Neuronal stem cell (in vitro differentiated cells): Measurements from ENCODE around the gene DHRS2.

Source experiments
- DNase-seq: peaks from one replicate; pipeline ENCODE4 v3.0.0-alpha.2; 2013; ENCODE audit warnings: low spot score
- H2AFZ ChIP-seq: one replicate; pipeline ENCODE4 v1.6.1; 2013; ENCODE audit warnings: mild to moderate bottlenecking, low read length, inconsistent platforms
- H2AK5ac ChIP-seq: 2 replicates; pipeline ENCODE4 v1.6.1; 2013; ENCODE audit warnings: low read depth, mild to moderate bottlenecking, inconsistent platforms, low read length, moderate library complexity, mixed read lengths
- H2BK120ac ChIP-seq: 2 replicates; pipeline ENCODE4 v1.6.1; 2013; ENCODE audit warnings: low read depth, mild to moderate bottlenecking, inconsistent platforms, low read length, moderate library complexity, mixed read lengths
- H2BK12ac ChIP-seq: one replicate; pipeline ENCODE4 v1.6.1; 2013; ENCODE audit warnings: low read length, inconsistent platforms
- H2BK15ac ChIP-seq: 2 replicates; pipeline ENCODE4 v1.6.1; 2013; ENCODE audit warnings: mild to moderate bottlenecking, low read length, inconsistent platforms, mixed read lengths
- H2BK5ac ChIP-seq: one replicate; pipeline ENCODE4 v1.6.1; 2013; ENCODE audit warnings: inconsistent platforms, mild to moderate bottlenecking, low read length, moderate library complexity
- H3K14ac ChIP-seq: one replicate; pipeline ENCODE4 v1.6.1; 2013; ENCODE audit warnings: low read length, inconsistent platforms
- H3K18ac ChIP-seq: 2 replicates; pipeline ENCODE4 v1.6.1; 2013; ENCODE audit warnings: low read length, inconsistent platforms
- H3K23ac ChIP-seq: 2 replicates; pipeline ENCODE4 v1.6.1; 2013; ENCODE audit warnings: low read depth, mild to moderate bottlenecking, mixed read lengths, low read length, inconsistent platforms; ENCODE audit not compliant: poor library complexity
- H3K27ac ChIP-seq: replicated peaks from 3 replicates; pipeline ENCODE4 v1.5.1; 2013; ENCODE audit warnings: low read length, inconsistent platforms
- H3K27me3 ChIP-seq, 3 experiments: 2 replicates each; pipeline ENCODE4 v1.6.1; 2013; ENCODE audit warnings: low read length in 3 of 3, mild to moderate bottlenecking in 2 of 3, inconsistent platforms in 1 of 3, low read depth in 1 of 3, mixed read lengths in 1 of 3, moderate library complexity in 1 of 3; ENCODE audit not compliant: control insufficient read depth in 3 of 3, insufficient read depth in 3 of 3
- H3K36me3 ChIP-seq, 2 donors: replicated peaks in 1 of 2; 2 replicates each; pipeline ENCODE4 v1.6.1; 2013; ENCODE audit warnings: low read length in 2 of 2; ENCODE audit not compliant: control insufficient read depth in 2 of 2, insufficient read depth in 2 of 2
- H3K4ac ChIP-seq: 2 replicates; pipeline ENCODE4 v1.6.1; 2013; ENCODE audit warnings: inconsistent platforms, mild to moderate bottlenecking, low read length, moderate library complexity
- H3K4me1 ChIP-seq, 2 donors: 1 replicate in 1 of 2; 2 replicates in 1 of 2; pipeline ENCODE4 v1.6.1; 2013; ENCODE audit warnings: low read length in 2 of 2, low read depth in 1 of 2; ENCODE audit not compliant: control insufficient read depth in 2 of 2, insufficient read depth in 1 of 2
- H3K4me2 ChIP-seq: one replicate; pipeline ENCODE4 v1.6.1; 2013; ENCODE audit warnings: mild to moderate bottlenecking, low read length, inconsistent platforms; ENCODE audit not compliant: insufficient read depth, poor library complexity, severe bottlenecking
- H3K4me3 ChIP-seq, 2 donors: 2 replicates each; pipeline ENCODE4 v1.5.1; 2013; ENCODE audit warnings: low read length in 2 of 2, mild to moderate bottlenecking in 2 of 2, inconsistent platforms in 1 of 2, moderate library complexity in 1 of 2
- H3K79me1 ChIP-seq: one replicate; pipeline ENCODE4 v1.6.1; 2013; ENCODE audit warnings: low read depth, mild to moderate bottlenecking, inconsistent platforms, low read length, moderate library complexity
- H3K9ac ChIP-seq: one replicate; pipeline ENCODE4 v1.6.1; 2013; ENCODE audit warnings: mild to moderate bottlenecking, low read depth, low read length, inconsistent platforms; ENCODE audit not compliant: poor library complexity
- H3K9me3 ChIP-seq, 2 donors: replicated peaks in 1 of 2; 2 replicates each; pipeline versions ENCODE3 to v1.6.1; 2013; ENCODE audit warnings: low read length in 2 of 2, mild to moderate bottlenecking in 2 of 2, inconsistent platforms in 1 of 2, low read depth in 1 of 2, mixed read lengths in 1 of 2, moderate library complexity in 1 of 2; ENCODE audit not compliant: control insufficient read depth in 2 of 2, insufficient read depth in 1 of 2
- H4K8ac ChIP-seq: one replicate; pipeline ENCODE4 v1.6.1; 2013; ENCODE audit warnings: low read depth, mild to moderate bottlenecking, inconsistent platforms, low read length, moderate library complexity
- H4K91ac ChIP-seq: one replicate; pipeline ENCODE4 v1.6.1; 2013; ENCODE audit warnings: low read length, low read depth, mild to moderate bottlenecking, inconsistent platforms; ENCODE audit not compliant: poor library complexity
- WGBS, 2 donors: extraction: QIAGEN DNeasy Blood & Tissue Kit; methylation state at CpG; one replicate each; pipeline ENCODE4 v1.1.7; 2013; ENCODE audit warnings: missing lambda C conversion rate in 2 of 2, mixed read lengths in 1 of 2; ENCODE audit not compliant: insufficient read length in 2 of 2, insufficient replicate concordance in 1 of 2; ENCODE audit errors: extremely low coverage in 2 of 2; 5-methylcytosine and 5-hydroxymethylcytosine counted together

The DHRS2 gene

GRCh38 chr14:23630687-23631086, 5.5 kb upstream of the DHRS2 start:
- H3K36me3 ChIP-seq: no peaks in the 10 kb centered on the region
- no peak overlapping the region for H3K18ac ChIP-seq
- no peak overlapping the region for H4K8ac ChIP-seq
- H3K27me3 ChIP-seq: peaks cover 0 to 4% (median 0%) of the 10 kb centered on the region in 3 experiments
- no peak overlapping the region for H4K91ac ChIP-seq
- H3K4ac ChIP-seq: no peak overlapping the region
- H2BK5ac ChIP-seq: no peak overlapping the region
- no peaks in the 10 kb centered on the region for H3K79me1 ChIP-seq
- H3K14ac ChIP-seq: no peak overlapping the region
- H2BK120ac ChIP-seq: no peak overlapping the region
- no peak overlapping the region for H3K23ac ChIP-seq
- H2BK12ac ChIP-seq: no peak overlapping the region
- no peak overlapping the region for H3K27ac ChIP-seq
- H3K4me1 ChIP-seq: peaks cover 0 to 2% of the 10 kb centered on the region in 2 donors
- no CpG with 5 or more reads among the region's 1 CpG for WGBS, 2 donors
- no peak overlapping the region for H3K4me3 ChIP-seq
- peaks cover 0 to 2% of the 10 kb centered on the region in 2 donors for H3K9me3 ChIP-seq
- H2BK15ac ChIP-seq: no peak overlapping the region
- DNase-seq: no peak
- H2AK5ac ChIP-seq: no peak overlapping the region
- H3K9ac ChIP-seq: no peak overlapping the region
- no peak overlapping the region for H2AFZ ChIP-seq
- H3K4me2 ChIP-seq: no peak overlapping the region

GRCh38 chr14:23631234-23631633, 4.9 kb upstream of the DHRS2 start:
- Histone ChIP-seq H2BK5ac (no peak overlapping the region), H2AK5ac (no peak overlapping the region), H3K23ac (no peak overlapping the region), H2BK120ac (no peak overlapping the region), H3K36me3 (no peaks in the 10 kb centered on the region), H3K9ac (no peak overlapping the region), H2BK12ac (no peak overlapping the region), H3K27ac (no peak overlapping the region), H3K14ac (no peak overlapping the region), H4K8ac (no peak overlapping the region), H3K18ac (no peak overlapping the region), H3K4me2 (no peak overlapping the region), H3K4me1 (peaks cover 0 to 2% of the 10 kb centered on the region in 2 donors), H3K4me3 (no peak overlapping the region), H3K79me1 (no peaks in the 10 kb centered on the region), H3K4ac (no peak overlapping the region), H4K91ac (no peak overlapping the region), H3K27me3 (peaks cover 0 to 4% (median 0%) of the 10 kb centered on the region in 3 experiments), H2AFZ (peak overlapping the region; percentile 67), H3K9me3 (no peaks in the 10 kb centered on the region), H2BK15ac (no peak overlapping the region)
- no peak for DNase-seq

DNA sequence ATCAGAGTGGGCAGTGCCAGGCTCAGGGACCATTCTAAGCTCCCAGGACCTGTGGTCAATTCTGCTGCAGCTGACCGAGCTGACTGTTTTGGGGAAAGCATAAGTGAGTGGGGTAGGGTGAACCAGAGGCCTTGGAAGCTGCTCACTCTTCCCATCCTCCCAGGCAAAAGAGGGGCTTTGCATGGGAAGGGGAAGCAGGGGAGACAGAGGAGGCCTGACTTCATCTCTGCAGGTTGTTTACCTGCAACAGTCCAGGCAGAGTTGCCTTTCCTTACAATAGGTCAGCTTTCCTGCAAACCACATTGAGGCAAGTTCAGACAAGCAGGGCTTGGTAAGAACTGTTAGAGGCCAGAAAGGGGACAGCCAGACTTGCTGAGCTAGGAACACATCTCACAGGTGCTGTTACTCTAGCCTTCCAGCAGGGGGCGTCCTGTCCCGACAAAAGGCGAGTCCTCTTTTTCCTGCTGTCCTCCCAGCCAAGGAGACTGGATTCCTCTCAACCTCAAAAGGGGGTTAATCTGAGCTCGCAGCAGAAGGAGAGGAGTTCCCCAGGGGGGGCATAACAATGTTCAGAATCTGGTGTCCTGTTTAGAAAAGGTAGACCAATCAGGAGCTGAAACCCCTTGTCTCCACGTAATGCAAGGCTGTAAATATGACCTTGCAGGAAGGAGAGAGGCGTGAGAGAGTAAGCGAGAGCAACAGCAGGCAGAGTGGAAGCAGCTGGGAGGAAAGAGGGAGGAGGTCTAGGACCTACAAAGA, 4.3 kb upstream of the DHRS2 start:
- Histone ChIP-seq H3K27ac (no peak overlapping the region), H3K4me1 (peaks cover 0 to 2% of the 10 kb centered on the region in 2 donors), H3K4me3 (no peak overlapping the region), H3K9ac (no peak overlapping the region), H2BK12ac (no peak overlapping the region), H4K8ac (no peak overlapping the region), H2BK120ac (no peak overlapping the region), H3K23ac (no peak overlapping the region), H2AK5ac (no peak overlapping the region), H2BK15ac (no peak overlapping the region), H4K91ac (no peak overlapping the region), H2BK5ac (no peak overlapping the region), H3K79me1 (no peaks in the 10 kb centered on the region), H2AFZ (peak overlapping the region; percentile 67), H3K18ac (peak overlapping the region; percentile 25), H3K14ac (no peak overlapping the region), H3K36me3 (no peaks in the 10 kb centered on the region), H3K27me3 (peaks cover 0 to 4% (median 0%) of the 10 kb centered on the region in 3 experiments), H3K4me2 (no peak overlapping the region), H3K9me3 (no peaks in the 10 kb centered on the region), H3K4ac (no peak overlapping the region)
- DNase-seq: peak; percentile 84
- no CpG with 5 or more reads among the region's 8 CpGs for WGBS, 2 donors

- Histone ChIP-seq H2AK5ac (no peak overlapping the region), H3K79me1 (no peaks in the 10 kb centered on the region), H3K9me3 (no peaks in the 10 kb centered on the region), H3K18ac (peak overlapping the region; percentile 55), H3K23ac (no peak overlapping the region), H2BK15ac (no peak overlapping the region), H3K27me3 (peaks cover 0 to 4% (median 0%) of the 10 kb centered on the region in 3 experiments), H3K4me1 (peaks cover 0 to 2% of the 10 kb centered on the region in 2 donors), H2AFZ (peak overlapping the region; percentile 67), H3K4ac (no peak overlapping the region), H3K36me3 (no peaks in the 10 kb centered on the region), H3K14ac (no peak overlapping the region), H3K27ac (no peak overlapping the region), H2BK120ac (no peak overlapping the region), H4K91ac (no peak overlapping the region), H3K9ac (no peak overlapping the region), H2BK12ac (no peak overlapping the region), H4K8ac (peak overlapping the region; percentile 29), H3K4me3 (no peak overlapping the region), H2BK5ac (no peak overlapping the region), H3K4me2 (no peak overlapping the region)
- DNase-seq: peak; percentile 6
- no CpG with 5 or more reads among the region's 4 CpGs for WGBS, 2 donors
These were observed 3.6 kb upstream of the DHRS2 start for GRCh38 chr14:23632461-23633159.
